ENCODE data around the gene RPS6KA1. TPM values are rescaled to one million over a fixed set of nuclear protein-coding genes. Genes with fewer than 3 reads are reported as not detected.
A peak's percentile ranks its signal among the peaks of the same experiment; 100 is the strongest.

Gene RPS6KA1
- total and polyA plus RNA-seq, 9 of the 15 experiments (the other 6 are each of a cell fraction or from before 2014, with no cell fraction given) = 2.4 to 61.0 (median 35.5) TPM

- Histone ChIP-seq H2AFZ (ENCODE audit: low read depth, low read length) (no peak overlapping the region), H3K4me3 (no peak overlapping the region), H3K27me3 (ENCODE audit: control insufficient read depth in 2 of 2, insufficient read depth in 2 of 2, low read length in 2 of 2) (no peaks in the 10 kb centered on the region), H3K4me2 (ENCODE audit: insufficient read depth, low read length) (no peak overlapping the region), H3K36me3 (ENCODE audit: control insufficient read depth, insufficient read depth, low read length) (peaks cover 51% of the 10 kb centered on the region), H3K9me1 (ENCODE audit: control insufficient read depth, insufficient read depth, low read length) (peaks cover under 1% of the 10 kb centered on the region), H3K9me3 (replicated peaks; ENCODE audit: control insufficient read depth, insufficient read depth, low read depth, low read length) (no peaks in the 10 kb centered on the region), H3K79me2 (ENCODE audit: control insufficient read depth, insufficient read depth, low read length) (peaks cover 40% of the 10 kb centered on the region), H3K27ac (ENCODE audit: extremely low read depth, low read depth, low read length) (no peak overlapping the region), H3K4me1 (replicated peaks in 1 of 2; ENCODE audit: control insufficient read depth in 2 of 2, insufficient read depth in 2 of 2, low read length in 2 of 2) (peaks cover 29 to 34% of the 10 kb centered on the region in 2 experiments), H4K20me1 (replicated peaks; ENCODE audit: control insufficient read depth, insufficient read depth, low read length) (peaks cover 6% of the 10 kb centered on the region; the same call in 1 of the 2 replicates), H3K9ac (ENCODE audit: insufficient read depth in 1 of 2, low read depth in 2 of 2, low read length in 2 of 2) (peak overlapping the region in 1 of 2 experiments; percentile 46; a peak in 1 of 4 replicates)
- in situ Hi-C loops (cut with MboI) = no loop called here
- FAIRE-seq (no peak), DNase-seq (ENCODE audit: extremely low read depth in 1 of 4, low spot score in 3 of 4) (peak in 1 of 4 experiments; percentile 24), ATAC-seq (no peak)
- BruUV-seq (replicated peaks) = no TSS peak
- 14% methylated on average over 1 of the region's 1 CpG for WGBS (ENCODE audit: insufficient coverage, low coverage, missing lambda C conversion rate)
- ChIA-PET POLR2A (no interaction called here), CTCF (ENCODE audit: low intra/inter-chr PET ratio) (no interaction called here)
- intact Hi-C loops (cut with micrococcal nuclease) = no loop called here
- no peak for TF ChIP-seq ZNF445 (CRISPR knock-in tag; IDR thresholded peaks at IDR 0.05; ENCODE audit: low read depth)
- no peak for TF ChIP-seq ZNF175 (CRISPR knock-in tag; IDR thresholded peaks at IDR 0.05; ENCODE audit: low read depth)
- TF ChIP-seq ZNF174 (CRISPR knock-in tag; IDR thresholded peaks at IDR 0.05) = no peak
- TF ChIP-seq ZFP36 (IDR thresholded peaks at IDR 0.05; ENCODE audit: low read depth, low read length, partially characterized antibody) = peak; percentile 6
- TF ChIP-seq SRSF1 (IDR thresholded peaks at IDR 0.05; ENCODE audit: low read depth, low read length) = no peak
Measured at GRCh38 chr1:26535201-26535600, 5.6 kb downstream of the RPS6KA1 start.

GRCh38 chr1:26536081-26536480, 6.5 kb downstream of the RPS6KA1 start:
- Histone ChIP-seq H3K4me2 (ENCODE audit: insufficient read depth, low read length) (no peak overlapping the region), H3K9ac (ENCODE audit: insufficient read depth in 1 of 2, low read depth in 2 of 2, low read length in 2 of 2) (0 out of 4 replicates have a peak overlapping the region, but pooled peaks of 1 of the 2 experiments have one; percentile 16), H3K79me2 (ENCODE audit: control insufficient read depth, insufficient read depth, low read length) (peaks cover 31% of the 10 kb centered on the region), H2AFZ (ENCODE audit: low read depth, low read length) (no peak overlapping the region), H3K27ac (ENCODE audit: extremely low read depth, low read depth, low read length) (no peak overlapping the region), H3K36me3 (ENCODE audit: control insufficient read depth, insufficient read depth, low read length) (peaks cover 53% of the 10 kb centered on the region), H3K27me3 (ENCODE audit: control insufficient read depth in 2 of 2, insufficient read depth in 2 of 2, low read length in 2 of 2) (no peaks in the 10 kb centered on the region), H3K9me3 (replicated peaks; ENCODE audit: control insufficient read depth, insufficient read depth, low read depth, low read length) (no peaks in the 10 kb centered on the region), H3K4me3 (no peak overlapping the region), H3K9me1 (ENCODE audit: control insufficient read depth, insufficient read depth, low read length) (no peaks in the 10 kb centered on the region), H4K20me1 (replicated peaks; ENCODE audit: control insufficient read depth, insufficient read depth, low read length) (peaks cover 6% of the 10 kb centered on the region; the same call in 1 of the 2 replicates), H3K4me1 (replicated peaks in 1 of 2; ENCODE audit: control insufficient read depth in 2 of 2, insufficient read depth in 2 of 2, low read length in 2 of 2) (peaks cover 20 to 25% of the 10 kb centered on the region in 2 experiments)
- no peak for DNase-seq (ENCODE audit: extremely low read depth in 1 of 4, low spot score in 3 of 4)
- BruUV-seq (replicated peaks) = no TSS peak
- in situ Hi-C loops (cut with MboI) (no loop called here), intact Hi-C loops (cut with micrococcal nuclease) (no loop called here)
- 68% methylated on average over 4 of the region's 5 CpGs for WGBS (ENCODE audit: insufficient coverage, low coverage, missing lambda C conversion rate)
- no peak for ATAC-seq
- no peak for FAIRE-seq
- POLR2A ChIA-PET = no interaction called here
- CTCF ChIA-PET (ENCODE audit: low intra/inter-chr PET ratio) = no interaction called here
- TF ChIP-seq ZNF174 (CRISPR knock-in tag; IDR thresholded peaks at IDR 0.05) (no peak), ZNF408 (CRISPR knock-in tag; IDR thresholded peaks at IDR 0.05; ENCODE audit: low read depth) (no peak), TAF15 (IDR thresholded peaks at IDR 0.05; ENCODE audit: low read depth, low read length) (no peak), KDM4B (IDR thresholded peaks at IDR 0.05; ENCODE audit: borderline replicate concordance in 2 of 2, low read depth in 1 of 2) (no peak)
